Skin of body (tissue), 2 donors: Measurements from ENCODE around the gene FOXO6. TPM values are rescaled to one million over a fixed set of nuclear protein-coding genes. Genes with fewer than 3 reads are reported as not detected.

Source experiments
- DNase-seq: peaks from one replicate; lab custom pipeline; 2025; lab: John Stamatoyannopoulos, UW
- total RNA-seq: library from RNA; depleted of rRNA; stranded (reverse); fragments of >200 nt; gene quantifications from one replicate; pipeline ENCODE4 v1.2.3, GENCODE V29; 2014

The FOXO6 gene
- total RNA-seq, 1 donor from 2014 or later = 4.1 TPM

DNA sequence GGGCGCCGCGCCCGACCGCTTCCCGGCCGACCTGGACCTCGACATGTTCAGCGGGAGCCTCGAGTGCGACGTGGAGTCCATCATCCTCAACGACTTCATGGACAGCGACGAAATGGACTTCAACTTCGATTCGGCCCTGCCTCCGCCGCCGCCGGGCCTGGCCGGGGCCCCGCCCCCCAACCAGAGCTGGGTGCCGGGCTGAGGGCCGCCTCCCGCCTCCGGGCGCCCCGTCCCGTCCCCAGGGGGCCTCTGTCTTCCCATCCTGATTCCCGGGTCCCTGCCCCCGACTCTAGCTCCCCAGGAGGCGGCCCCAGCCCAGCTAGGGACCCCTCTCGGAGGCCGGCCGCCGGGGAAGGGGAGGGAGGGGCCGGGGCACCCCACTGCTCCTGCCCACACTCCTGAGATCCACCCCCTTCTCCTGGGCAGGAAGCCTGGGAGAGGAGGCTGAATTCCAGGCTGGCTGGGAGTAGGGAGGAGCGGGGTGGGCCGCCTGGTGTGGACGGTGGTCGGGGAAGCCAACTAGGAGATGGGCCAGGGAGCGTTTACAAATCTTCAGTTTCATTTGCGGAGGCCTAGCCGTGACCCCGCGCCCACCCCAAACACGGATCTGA is 21.4 kb downstream of the FOXO6 start:
- DNase-seq = peak; percentile 58

DNA sequence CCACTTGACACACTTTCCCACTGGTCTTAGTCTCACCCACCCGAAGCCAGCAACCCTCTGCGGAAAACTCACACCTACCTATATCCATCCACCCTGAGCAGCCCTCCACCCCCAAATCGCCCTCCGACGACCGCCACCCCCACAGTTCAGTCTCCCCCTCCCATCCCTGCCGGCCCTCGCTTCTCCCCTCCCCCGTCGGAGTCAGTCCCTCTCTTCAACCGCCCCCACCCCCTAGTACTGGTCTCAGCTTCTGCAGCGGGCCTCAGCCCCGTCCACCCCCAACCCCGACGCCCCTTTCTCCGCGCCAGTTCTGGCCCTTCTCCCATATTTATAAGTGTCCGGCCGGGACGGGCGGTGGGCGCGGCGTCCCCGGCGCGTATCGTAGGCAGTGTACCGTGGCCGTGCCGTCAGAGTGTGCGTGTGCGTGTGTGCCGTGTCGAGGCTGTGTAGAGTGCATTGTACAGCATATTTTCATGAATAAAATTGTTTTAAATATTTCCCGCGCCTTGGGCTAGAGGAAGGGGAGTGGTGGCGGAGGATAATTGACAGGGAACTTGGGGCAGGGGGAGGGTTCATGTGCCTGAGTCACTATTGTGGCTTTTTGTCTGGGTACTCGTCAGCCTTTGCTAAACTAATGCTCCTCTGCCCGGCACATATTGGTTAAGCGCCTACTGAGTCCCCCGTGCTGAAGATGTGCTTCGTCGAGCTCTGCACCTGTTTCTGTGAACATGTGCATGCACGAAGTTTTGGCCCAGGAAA is 22.0 kb downstream of the FOXO6 start:
- DNase-seq = no peak

DNA sequence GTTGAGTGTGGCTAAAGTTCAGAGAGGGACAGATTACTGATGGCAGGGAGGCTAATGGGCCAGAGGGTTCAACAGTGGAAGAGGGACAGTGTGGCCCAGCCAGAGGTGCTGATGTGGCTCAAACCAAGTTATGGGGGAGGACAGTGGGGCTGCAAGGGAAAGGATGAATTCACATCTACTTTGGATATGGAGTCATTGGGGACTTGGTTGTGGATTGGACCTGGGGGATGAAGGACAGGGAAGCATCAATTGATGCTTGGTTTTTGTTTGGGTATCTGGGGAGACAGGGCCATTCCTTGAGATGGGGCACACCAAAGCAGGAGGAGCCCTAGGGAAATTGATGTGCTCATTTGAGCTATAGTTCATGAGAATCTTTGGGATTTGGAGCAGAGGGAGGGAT is 23.3 kb downstream of the FOXO6 start:
- DNase-seq = no peak

DNA sequence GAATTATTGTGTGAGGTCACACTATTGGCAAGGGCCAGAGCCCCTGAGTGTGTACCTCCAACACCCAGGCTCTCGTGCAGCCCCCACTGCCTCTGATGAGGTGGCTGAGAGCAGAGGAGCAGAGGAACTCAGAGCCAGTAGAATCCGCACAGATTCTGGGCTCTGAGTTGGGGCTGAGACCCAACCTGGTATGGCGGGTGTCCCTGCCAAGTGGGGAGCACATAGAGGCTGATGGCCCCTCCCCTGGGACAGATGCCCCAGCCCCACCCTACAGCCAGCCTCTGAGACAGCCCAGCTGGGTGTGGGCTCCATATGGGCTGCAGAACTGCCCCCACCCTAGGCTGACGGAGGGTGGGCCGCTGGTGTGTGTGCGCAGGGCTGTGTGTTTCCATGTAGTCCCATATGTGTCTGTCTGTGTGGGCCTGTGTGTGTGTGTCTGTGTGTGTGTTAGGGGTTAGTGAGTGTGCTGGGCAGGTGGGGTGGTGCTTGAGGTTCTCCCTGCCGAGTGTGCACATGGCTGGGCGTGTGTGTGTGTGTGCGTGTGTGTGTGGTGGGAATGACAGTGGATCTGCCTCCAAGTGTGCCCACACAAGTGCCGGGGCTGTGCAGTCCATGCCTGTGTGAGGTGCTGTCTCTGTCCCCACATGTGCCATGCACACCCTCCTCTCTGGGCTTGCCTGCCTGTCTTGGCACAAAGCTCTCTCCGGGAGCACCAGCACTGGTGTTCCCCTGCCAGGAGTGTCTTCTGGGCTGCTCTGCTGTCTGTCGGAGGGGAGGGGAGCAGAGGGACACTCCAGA is 24.4 kb downstream of the FOXO6 start:
- peak; percentile 80 for DNase-seq

DNA sequence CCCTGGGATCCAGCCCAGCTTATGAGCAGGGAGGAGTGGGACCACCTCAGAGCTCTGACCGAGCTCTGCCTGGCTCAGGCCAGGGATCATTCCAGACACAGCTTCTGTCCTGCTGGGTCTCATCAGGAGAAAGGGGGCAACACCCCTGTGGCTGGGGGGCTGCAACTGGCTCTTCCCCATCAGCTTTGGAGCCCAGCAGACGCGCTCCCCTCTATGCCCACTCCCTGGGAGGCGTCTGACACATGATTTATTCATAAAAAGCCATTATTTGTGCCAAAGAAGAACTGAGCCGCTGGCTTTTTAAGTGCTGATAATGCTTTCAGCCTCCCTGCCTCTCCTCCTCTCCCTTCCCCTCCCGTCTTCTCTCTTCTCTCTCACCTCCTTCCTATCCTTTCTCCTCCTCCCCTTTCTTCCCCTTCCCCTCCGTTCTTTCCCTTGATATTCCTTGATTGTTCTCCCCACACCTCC is 25.0 kb downstream of the FOXO6 start:
- DNase-seq = no peak

DNA sequence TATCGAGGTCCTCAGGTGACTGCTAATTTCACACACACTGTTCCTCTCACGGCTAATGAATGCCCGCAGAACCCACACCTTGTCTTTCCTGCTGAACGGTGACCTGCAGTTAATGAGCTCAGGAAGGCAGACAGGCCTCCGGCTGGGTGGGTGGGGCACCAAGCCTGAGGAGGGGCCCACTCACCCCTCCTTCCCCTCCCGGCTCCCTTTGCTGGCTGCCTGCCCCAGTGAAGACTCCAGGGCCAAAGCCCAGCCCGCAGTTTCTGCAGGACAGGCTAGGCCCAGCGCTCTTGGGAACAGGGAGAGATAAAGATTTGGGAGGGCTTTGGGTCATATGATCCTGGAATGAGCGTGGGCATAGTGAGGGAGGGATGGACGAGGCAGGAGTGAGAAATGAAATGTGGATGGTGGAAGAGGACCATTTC is 26.4 kb downstream of the FOXO6 start:
- DNase-seq = peak; percentile 89

DNA sequence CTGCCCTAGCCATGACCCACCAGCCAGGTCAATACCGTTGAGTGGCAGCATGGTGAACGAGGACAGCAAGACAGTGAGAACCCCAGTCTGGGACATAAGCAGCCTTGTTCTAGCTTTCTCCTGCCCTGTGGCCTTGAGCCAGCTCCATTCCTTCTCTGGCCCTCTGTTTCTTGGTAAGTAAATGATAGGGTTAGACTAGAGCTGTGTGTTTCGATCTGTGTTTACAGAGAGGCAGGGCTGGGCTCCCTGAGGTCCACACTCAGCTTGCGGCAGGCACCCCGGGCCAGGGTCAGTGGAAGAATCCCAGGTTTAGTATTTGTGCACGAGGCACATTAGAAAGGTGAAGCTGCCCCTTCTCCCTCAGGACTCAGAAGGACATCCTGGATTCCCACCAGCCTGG is 27.3 kb downstream of the FOXO6 start:
- DNase-seq = no peak

DNA sequence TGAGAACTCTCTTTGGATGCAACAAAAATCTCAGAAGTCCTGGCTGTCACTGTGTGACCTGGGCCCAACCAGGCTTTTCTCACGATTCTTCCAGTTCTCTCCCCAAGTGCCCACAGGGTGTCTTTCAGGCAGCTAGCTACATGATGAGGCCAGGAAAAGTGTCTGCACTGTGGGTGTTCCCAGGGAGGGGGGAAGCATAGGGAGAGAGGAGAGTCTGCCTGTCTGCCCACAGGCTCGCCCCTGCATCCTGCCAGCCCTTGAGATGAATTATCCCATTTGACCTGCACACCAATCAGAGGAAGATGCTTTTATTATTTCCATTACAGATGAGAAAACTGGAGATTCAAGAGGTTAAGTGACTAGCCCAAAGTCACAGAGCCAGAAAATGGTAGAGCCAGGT is 27.8 kb downstream of the FOXO6 start:
- DNase-seq = no peak

DNA sequence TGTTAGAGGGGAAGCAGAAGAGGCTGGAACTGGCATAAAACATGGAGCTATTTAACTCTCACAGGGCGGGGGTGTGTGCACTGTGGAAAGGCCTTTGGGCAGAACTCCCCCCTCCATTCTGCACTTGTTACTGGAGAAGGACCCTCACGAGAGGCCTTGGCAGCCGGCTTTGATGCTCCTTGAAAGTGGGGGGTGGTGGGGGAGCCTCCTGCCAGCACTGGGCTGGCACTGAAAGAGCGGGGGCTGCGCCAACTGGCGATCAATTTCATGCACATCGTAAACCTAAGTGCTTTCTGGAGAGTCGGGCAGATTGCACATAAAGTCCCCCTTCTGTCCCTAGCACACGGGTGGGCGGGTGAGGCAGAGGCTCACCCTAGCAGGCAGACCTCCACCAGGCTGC is 28.9 kb downstream of the FOXO6 start:
- DNase-seq = no peak

DNA sequence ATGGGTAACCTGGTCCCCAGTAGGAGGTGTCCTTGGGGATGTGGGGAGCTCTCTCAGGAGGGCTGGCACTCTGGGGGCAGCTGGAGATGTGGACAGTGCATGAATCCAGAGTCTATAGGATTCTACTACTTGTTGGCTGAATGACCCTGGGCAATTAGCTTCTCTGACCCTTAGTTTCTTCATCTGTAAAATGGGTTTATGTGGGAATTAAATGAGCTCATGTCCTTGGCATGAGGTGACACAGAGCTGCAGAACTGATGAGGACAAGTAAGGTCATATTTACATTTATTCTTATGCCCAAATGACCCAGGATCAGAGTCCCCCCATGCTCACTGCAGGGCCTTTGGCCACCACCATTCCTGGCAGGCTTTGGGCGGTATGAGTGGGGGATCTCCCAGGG is 29.3 kb downstream of the FOXO6 start:
- no peak for DNase-seq

DNA sequence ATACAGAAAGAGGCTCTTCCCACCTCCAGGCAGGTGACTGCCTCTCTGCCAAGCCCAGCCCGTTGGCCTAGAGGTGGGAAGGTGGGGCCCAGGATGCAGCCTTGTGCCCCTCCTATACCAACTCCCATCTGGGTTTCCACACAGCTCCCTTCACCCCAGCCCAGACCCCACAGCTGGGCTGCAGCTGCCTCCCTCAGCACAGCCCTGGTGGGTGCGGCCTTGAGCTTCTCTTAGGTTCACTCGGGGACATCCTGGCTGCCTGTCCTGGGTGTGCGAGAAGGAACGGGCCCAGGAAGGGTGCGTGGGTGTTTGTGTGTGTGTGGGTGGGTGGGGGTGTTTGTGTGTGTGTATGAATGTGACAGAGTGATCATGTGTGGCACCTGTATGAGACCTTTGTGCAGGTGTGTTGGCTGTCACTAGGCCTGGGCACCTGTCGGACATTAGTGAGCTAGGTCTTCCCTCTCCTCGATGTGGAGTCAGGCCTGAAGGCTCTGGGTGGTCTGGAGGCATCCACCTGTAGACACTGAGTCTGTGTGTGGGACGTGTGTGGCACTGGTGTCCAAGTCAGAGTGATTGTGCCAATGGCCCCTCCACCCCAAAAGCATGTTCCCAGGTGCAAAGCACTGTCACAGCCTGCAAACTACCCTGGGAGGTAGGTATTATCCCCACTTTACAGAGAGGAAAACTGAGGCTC is 30.7 kb downstream of the FOXO6 start:
- DNase-seq = peak; percentile 55

DNA sequence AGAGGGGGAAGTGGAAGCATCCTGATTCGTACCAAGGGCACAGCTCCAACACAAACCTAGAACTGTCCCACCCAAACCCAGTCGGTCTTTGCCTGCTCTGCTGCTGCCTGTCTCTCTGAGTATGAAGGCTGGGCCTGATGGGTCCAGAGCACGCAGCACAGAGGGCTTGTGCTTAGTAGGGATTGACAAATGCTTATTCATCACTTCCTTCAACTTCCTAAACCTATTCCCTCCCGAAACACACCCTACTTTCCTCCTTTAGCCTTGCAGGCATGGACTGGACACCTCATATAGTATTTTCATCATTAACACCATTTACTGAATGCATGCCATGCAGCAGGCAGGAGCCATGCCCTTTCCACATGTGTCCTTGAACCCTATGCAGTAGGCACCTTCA is 31.3 kb downstream of the FOXO6 start:
- DNase-seq = no peak

DNA sequence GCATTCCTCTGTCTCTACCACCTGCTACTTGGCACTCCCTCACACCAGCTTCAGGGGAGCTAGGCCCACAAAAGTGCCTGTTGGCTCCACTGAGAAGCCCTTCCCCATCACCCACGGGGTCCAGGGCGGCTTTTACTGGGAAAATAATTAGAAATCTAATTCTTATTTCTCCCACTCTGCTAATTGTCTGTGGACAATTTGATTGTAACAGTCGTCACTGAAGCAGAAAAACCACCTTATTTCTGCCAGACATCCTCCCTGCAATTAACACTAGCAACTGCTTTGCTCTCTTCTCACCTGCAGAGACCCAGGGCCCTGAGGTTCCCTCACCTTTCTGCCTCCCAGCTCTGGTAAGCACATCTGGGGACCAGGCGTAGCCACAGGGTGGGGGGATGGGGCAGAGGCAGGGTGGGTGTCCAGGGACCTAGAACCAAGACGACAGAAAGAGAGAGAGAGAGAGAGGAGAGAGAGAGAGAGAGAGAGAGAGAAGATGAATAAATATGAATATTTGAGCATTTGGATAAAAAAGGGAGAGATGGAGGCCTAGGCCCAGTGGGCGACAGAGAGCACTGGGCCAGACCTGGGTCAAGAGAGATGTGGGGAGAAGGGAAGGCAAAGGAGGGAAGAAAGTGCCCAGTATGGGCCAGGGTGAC is 32.6 kb downstream of the FOXO6 start:
- DNase-seq = no peak

DNA sequence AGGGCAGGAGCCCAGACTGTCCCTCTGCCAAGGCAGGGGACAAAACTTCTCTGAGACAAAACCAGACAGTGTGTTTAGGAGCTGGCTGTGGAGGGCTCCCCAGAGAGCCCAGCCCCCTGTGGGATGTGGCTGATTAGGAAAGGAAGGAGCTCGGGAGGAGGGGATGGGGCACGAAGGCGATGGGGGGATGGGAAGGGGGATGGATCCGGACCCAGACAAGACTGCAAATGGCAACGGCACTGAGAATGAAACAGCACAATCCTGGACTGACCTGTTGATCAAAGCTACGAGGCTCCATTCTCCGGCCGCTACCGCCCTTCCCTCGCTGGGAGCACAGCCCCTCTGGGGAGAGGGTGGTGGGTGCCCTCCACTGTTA is 33.1 kb downstream of the FOXO6 start:
- no peak for DNase-seq

DNA sequence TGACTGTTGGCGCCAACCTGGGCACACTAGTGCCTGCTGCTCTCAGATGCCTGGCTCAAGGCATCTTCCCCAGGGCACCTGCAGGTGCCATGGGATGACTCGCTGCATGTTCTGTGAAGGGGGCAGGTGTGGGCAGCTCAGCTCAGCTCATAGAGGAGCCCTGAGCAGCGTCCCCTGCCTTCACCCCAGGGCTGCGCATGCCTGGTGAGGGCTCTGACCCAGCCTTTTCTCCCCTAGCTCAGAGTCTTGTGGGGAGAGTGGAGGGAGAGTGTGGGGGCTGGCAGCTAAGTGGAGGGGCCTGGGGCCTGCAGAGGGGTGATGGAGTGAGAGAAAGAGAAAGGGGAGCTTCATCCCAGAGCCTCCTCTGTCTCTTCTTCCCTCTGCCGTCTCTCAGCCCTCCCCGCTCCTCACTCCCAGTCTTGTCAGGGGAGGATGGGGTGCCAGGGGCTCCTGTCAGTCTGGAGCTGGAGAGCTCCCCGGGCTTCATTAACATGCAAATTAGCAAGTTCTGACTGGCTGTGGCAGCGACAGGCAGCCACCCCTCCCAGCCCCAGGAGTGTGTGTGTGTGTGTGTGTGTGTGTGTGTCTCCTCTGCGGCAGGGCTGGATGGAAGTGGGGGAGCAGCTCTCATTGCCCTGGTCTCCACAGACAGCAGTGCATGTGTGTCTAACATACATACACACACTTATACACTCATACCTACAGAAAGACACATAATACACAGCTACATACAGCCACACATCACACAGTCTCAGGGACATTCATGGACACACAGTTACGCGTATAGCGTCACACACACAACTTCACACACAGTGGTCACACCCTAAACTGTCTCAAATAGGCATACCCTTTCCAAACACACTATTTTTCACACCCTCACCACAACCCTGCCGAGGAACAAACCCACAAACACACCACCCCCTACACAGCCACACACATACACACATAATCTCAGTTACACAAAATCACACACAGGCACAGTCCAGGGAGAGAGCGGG is 34.0 kb downstream of the FOXO6 start:
- DNase-seq = peak; percentile 56

DNA sequence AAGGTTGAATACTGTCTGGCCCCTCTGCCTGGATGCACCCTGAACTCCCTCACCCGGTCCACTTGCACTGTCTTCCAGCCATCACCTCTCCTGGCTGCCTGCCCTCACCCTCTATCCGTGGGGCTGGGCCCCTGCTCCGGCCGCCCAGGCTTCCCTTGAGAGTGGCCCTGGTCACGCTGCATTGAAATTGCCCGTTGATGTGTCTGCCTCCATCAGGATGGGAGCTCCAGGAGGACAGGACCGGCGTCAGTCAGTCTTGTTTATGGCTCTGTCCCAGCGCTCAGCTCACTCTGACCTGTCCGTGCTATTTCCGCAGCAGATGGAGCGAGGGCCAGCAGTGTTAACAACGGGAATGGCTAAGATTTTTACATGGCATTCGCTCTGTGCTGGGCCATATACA is 34.9 kb downstream of the FOXO6 start:
- no peak for DNase-seq

DNA sequence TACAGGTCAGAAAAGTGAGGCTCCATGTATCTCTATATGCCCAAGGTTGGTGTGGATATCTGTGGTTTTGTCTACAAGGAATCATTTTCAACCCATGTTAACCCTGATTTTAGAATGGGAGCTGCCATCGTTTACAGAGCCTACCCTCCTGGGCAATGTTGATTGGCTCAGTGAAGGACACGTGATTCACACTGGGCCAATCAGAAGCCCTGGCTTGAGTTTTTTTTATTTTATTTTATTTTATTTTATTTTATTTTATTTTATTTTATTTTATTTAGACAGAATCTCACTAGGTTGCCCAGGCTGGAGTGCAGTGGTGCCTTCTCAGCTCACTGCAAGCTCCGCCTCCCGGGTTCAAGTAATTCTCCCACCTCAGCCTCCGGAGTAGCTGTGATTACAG is 35.8 kb downstream of the FOXO6 start:
- DNase-seq = no peak

DNA sequence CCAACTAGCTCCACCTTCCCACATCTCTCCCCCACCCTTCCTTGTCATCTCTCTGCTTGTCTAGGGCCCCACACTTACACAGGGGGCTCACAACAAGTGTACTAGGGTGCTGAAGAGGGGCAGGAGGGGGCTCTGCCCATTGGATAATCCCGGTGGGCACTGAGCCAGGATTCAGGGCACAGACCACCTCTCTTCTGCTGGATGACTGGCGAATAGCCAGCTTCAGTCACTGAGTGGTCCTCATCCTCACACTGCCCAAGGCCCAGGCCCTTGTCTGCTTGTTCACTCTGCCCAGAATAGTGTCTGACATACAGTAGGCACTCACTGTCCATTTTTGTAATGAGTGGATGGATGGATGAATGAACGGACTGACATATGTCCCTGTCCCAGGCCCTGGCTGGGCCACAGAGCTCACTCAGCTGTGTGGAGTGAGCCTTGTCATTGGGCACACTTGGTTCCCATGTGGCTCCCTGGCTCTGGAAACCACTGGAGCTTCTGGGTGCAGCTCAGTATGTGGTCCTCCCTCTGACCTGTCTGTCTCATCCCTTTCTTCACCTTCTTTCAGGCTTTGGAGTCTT is 36.6 kb downstream of the FOXO6 start:
- DNase-seq = no peak

DNA sequence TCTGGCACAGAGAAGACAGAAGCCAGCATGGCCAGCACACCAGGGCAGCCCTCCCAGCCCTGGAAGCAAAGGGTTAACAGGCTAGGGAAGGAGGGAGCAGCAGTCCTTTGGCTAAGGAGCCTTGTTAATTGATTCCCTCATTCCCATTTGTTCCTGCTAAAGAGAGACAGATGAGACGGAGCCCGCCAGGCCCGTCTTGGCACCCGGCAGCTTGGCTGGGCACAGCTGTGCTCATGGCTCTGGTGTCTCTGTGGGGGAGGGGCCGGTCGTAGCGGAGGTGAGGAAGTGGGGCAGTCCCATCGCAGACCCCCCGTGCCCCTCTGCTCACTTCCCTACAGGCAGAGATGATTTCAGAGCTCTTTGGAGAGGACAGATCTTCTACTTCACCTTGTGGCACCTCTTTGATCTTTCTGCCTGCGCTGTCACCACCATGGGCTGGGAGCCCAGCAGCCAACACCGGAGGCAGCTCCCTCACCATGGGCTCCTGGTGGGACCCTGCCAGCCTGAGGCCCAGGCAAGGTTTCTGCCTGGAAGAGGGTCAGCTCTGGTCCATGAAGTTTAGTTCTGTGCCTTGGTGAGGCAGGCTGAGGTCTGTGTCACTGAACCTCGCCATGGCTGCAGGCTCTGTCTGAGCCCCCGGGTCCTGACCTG is 38.0 kb downstream of the FOXO6 start:
- DNase-seq = peak; percentile 16
